ENCODE results near the gene MUC20.

DNA sequence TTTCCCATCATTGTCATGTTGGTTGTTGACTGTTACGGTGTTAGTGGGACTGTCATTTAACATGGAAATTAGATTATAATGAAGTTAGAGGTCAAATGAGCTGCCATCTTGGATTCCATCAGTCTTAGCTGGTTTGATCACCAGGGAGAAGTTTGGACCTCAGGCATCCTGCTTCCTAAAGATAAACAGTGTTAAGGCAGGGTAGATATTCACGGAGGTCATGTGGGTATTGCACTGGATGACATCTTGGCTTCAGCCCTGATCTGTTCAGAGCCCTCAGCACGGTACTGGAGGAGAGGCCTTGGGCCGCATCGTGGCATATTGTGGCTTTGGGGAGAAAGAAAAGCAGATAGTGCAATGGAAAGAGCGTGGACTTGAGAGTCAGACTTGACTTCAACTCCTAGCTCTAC lies 11.1 kb upstream of the MUC20 start:
- TF ChIP-seq, protein P1, sequence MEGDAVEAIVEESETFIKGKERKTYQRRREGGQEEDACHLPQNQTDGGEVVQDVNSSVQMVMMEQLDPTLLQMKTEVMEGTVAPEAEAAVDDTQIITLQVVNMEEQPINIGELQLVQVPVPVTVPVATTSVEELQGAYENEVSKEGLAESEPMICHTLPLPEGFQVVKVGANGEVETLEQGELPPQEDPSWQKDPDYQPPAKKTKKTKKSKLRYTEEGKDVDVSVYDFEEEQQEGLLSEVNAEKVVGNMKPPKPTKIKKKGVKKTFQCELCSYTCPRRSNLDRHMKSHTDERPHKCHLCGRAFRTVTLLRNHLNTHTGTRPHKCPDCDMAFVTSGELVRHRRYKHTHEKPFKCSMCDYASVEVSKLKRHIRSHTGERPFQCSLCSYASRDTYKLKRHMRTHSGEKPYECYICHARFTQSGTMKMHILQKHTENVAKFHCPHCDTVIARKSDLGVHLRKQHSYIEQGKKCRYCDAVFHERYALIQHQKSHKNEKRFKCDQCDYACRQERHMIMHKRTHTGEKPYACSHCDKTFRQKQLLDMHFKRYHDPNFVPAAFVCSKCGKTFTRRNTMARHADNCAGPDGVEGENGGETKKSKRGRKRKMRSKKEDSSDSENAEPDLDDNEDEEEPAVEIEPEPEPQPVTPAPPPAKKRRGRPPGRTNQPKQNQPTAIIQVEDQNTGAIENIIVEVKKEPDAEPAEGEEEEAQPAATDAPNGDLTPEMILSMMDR (IDR thresholded peaks at IDR 0.05) = no peak
- TF ChIP-seq POLR2A (IDR thresholded peaks at IDR 0.05) = no peak

Data from testis (tissue), 2 donors.